Brain microvascular endothelial cell (primary cell): Measurements from ENCODE around the gene IKBKE.

Experiments
- DNase-seq: peaks from one replicate; pipeline ENCODE4 v3.0.0-alpha.2; 2020
- H3K27ac ChIP-seq: fragments of 250-450 bp; sonication (Bioruptor Pico); 2 replicates; pipeline ENCODE4 v1.5.1; 2020; ENCODE audit warnings: mild to moderate bottlenecking, moderate library complexity
- H3K27me3 ChIP-seq: fragments of 250-450 bp; sonication (Bioruptor Pico); replicated peaks from 2 replicates; pipeline ENCODE4 v1.5.1; 2020; ENCODE audit warnings: mild to moderate bottlenecking
- H3K36me3 ChIP-seq: fragments of 250-450 bp; sonication (Bioruptor Pico); replicated peaks from 2 replicates; pipeline ENCODE4 v1.5.1; 2020; ENCODE audit warnings: mild to moderate bottlenecking
- H3K4me3 ChIP-seq: 2 replicates; pipeline ENCODE4 v1.5.1; 2011; ENCODE audit warnings: low read depth, mild to moderate bottlenecking, control low read depth, low read length, moderate library complexity
- CTCF ChIP-seq: IDR thresholded peaks from 2 replicates; pipeline ENCODE4 v1.5.1; 2011; ENCODE audit warnings: low read depth, mild to moderate bottlenecking, moderate library complexity, low read length, control low read depth, inconsistent platforms; ENCODE audit errors: missing control alignments
- in situ Hi-C: cut with HindIII; loops from 2 replicates; pipeline ENCODE4 v1.10.0; 2017; ENCODE audit warnings: low sequenced_read_pairs, low pct_ligation_motif_present

The IKBKE gene

DNA sequence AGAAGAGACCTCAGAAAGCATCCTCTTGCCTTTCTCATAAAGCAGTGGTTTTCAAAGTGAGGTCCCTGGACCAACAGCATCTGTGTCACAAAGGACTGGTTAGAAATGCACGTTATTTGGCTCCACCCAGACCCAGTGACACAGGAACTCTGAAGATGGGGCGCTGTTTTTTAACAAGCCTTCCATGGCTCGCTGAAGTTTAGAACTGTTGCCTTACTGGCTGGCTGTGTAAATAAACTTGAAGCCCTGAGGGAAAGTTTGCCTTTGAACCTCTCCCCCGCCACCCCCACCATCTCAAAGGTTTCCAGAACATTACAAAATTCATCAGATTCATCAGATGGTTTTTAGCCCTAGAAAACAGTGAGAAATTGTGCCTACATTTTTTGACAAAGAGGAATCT lies 21.8 kb upstream of the IKBKE start:
- no peak for DNase-seq
- TF ChIP-seq CTCF: no peak

DNA sequence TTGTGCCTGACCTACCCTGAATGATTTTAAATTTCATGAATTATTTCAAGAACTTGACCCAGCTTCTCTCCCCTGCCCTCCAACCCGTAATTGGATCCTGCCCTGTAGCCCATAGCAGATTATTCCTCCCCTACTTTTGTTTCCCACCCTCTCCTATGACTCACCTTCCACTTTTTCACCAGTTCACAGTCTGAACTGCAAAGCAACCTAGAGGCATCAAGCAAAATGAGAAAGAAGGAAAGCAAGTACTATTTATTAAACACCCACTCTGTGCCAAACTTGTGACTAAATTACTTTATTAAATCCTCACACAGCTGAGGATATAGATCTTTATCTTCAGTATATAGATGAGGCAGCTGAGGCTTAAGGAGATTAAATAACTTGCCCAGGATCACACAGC lies 20.7 kb upstream of the IKBKE start:
- no peaks in the 10 kb centered on the region for H3K27me3 ChIP-seq
- H3K36me3 ChIP-seq: peaks cover 54% of the 10 kb centered on the region
- no peak overlapping the region for H3K4me3 ChIP-seq
- no peak for DNase-seq
- H3K27ac ChIP-seq: no peak overlapping the region
- TF ChIP-seq CTCF: no peak
- in situ Hi-C loops: no loop called here

More for the DNA sequence above, 21.8 kb upstream of the IKBKE start:
- H3K36me3 ChIP-seq: peaks cover 52% of the 10 kb centered on the region
- H3K27me3 ChIP-seq: no peaks in the 10 kb centered on the region
- no peak overlapping the region for H3K4me3 ChIP-seq
- in situ Hi-C loops: no loop called here
- H3K27ac ChIP-seq: no peak overlapping the region

- in situ Hi-C loops: no loop called here
- Histone ChIP-seq H3K27ac (no peak overlapping the region), H3K4me3 (no peak overlapping the region), H3K36me3 (peaks cover 55% of the 10 kb centered on the region), H3K27me3 (no peaks in the 10 kb centered on the region)
- TF ChIP-seq CTCF: no peak
- no peak for DNase-seq
These were observed 20.0 kb upstream of the IKBKE start for GRCh38 chr1:206450281-206450680.

DNA sequence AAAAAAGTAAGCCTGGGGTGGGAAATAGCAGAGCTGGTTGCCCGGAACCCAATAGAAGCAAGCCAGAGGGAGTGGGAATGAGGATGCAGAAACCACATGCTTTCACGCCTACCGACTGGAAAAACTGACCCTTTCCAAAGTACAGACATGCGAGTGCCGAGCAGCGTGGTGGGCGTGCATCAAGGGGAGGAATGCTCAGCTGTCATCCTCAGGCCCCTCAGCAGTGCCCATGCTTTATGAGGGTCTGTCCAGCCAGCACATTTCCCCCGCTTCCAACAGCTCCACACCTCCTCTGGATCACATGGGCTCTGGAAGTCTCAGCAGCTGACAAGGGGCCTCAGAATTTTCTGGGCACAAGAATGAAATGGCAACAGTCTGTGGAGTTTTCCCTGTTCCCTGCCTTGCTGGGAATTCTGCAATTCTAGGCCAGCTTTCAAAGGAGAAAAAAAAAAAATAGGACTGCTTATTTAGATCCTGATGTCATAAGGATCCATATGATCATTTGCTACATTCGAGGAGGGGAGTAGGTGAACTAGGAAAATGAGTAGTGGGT lies 19.1 kb upstream of the IKBKE start:
- in situ Hi-C loops: no loop called here
- TF ChIP-seq CTCF: no peak
- Histone ChIP-seq H3K36me3 (peaks cover 52% of the 10 kb centered on the region), H3K4me3 (no peak overlapping the region), H3K27me3 (no peaks in the 10 kb centered on the region), H3K27ac (no peak overlapping the region)
- no peak for DNase-seq

DNA sequence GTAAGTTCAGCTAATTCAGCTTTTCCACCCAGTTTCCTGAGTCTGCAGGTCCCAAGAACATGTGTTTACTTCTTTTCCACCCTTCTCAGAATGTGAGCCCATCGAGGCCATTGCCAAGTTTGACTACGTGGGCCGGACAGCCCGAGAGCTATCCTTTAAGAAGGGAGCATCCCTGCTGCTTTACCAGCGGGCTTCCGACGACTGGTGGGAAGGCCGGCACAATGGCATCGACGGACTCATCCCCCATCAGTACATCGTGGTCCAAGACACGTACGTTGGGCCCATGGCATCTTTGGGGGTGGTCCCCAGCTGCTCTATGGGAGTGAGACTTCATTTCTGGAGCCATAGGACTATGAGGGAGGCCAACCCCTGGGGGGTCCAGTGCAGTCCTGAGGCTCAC lies 17.2 kb upstream of the IKBKE start:
- H3K36me3 ChIP-seq: peaks cover 43% of the 10 kb centered on the region
- no peak overlapping the region for H3K27ac ChIP-seq

More for the DNA sequence above, 17.2 kb upstream of the IKBKE start:
- H3K4me3 ChIP-seq: no peak overlapping the region
- in situ Hi-C loops: no loop called here
- H3K27me3 ChIP-seq: no peaks in the 10 kb centered on the region
- DNase-seq: no peak
- TF ChIP-seq CTCF: no peak
